Subcutaneous adipose tissue (tissue), 4 donors: ENCODE data around the gene RASA3. TPM values are rescaled to one million over a fixed set of nuclear protein-coding genes. Genes with fewer than 3 reads are reported as not detected.

ENCODE experiments used
- CTCF ChIP-seq: fragments of 450-650 bp; IDR thresholded peaks from one replicate; pipeline ENCODE4 v1.5.1; 2016; ENCODE audit warnings: low read depth, mild to moderate bottlenecking, control low read depth, antibody characterized with exemption, moderate library complexity
- total RNA-seq, 4 donors: library from RNA; depleted of rRNA; stranded (reverse); fragments of >200 nt; gene quantifications; one replicate each; pipeline ENCODE4 v1.1.0, GENCODE V29; 2016

Gene RASA3
- total RNA-seq, 4 donors from 2014 or later = 36.9 to 70.1 (median 46.3) TPM

DNA sequence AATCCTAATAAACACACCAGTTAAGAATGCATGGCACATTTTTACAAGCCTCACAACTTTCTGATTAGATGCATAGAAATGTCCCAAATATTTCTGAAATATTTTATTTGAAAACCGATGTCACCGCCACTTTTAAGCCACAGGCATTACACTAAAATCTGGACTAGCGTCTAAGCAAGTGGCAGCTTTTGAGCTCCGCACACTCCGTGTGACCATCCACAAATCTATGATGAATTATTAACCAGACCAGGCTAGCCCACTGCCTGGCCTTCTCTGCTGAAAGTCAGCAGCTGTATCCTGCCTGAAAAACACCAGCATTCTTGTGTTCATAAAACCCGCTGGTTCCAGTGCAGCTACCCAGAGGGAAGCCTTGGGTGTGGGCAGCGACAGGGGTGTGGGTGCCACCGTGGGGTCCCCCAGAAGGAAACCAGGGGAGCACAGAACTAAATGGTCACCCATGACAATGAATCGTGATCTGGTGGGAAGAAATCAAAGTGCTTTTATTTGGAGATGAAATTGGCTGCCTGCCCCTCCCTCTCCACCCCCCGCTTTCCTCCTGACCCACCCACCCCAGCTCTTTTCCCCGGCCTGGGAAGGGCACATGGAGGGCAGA lies 13.8 kb downstream of the RASA3 start:
- TF ChIP-seq CTCF = no peak

GRCh38 chr13:114118086-114118485 lies 14.3 kb downstream of the RASA3 start:
- no peak for TF ChIP-seq CTCF

DNA sequence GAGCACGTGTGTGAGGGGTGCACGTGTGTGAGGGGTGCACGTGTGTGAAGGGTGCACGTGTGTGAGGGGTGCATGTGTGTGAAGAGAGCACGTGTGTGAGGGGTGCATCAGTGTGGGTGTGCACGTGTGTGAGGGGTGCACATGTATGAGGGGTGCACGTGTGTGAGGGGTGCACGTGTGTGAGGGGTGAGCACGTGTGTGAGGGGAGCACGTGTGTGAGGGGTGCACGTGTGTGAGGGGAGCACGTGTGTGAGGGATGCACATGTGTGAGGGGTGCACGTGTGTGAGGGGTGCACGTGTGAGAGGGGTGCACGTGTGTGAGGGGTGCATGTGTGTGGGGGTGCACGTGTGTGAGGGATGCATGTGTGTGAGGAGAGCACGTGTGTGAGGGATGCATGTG lies 15.7 kb downstream of the RASA3 start:
- no peak for TF ChIP-seq CTCF

DNA sequence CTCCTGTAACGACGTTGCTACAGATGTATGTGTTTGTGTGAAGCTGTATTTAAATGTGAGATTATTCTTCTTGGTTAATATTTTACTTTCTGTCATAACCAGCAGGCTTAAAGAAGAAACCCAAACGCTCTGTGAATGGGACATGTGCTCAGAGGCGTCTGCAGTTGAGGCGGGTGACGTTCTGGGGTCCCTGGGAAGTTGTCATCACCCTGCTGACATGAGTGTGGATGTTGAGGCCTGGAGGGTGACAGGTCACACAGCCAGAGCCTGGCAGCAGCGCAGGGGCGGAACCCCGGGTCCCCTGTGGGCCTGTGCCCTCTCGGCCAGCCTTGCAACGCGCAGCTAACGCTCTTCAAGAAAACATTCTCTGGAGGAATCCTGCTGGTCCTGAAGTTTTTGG lies 16.6 kb downstream of the RASA3 start:
- no peak for TF ChIP-seq CTCF

GRCh38 chr13:114115191-114115671 lies 17.2 kb downstream of the RASA3 start:
- TF ChIP-seq CTCF = no peak

DNA sequence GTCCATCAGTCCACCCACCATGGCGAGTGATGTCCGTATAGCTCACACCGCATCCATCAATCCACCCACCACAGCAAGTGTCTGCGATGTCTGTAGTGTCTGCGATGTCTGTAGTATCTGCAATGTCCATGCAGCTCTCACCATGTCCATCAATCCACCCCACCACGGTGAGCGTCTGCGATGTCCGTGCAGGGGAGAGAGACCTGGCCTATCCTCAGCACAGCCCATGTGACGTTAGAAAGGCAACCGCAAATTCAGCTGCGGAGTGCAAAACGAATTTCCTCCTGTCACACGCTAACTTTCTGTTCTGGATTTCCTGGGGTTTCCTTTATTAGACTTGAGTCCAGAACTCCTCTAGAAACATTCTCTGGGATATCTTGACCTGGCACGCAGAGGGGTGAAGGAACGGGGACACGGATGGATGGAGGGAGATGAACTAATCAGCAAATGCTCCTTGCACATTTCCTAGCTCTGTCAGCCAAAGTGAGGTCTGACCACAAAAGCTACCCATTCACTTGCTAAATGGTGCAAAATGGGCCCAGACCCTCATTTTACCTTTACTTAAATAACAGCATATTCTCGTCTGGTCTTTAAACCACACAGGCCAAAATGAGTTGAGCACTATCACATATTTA lies 18.3 kb downstream of the RASA3 start:
- TF ChIP-seq CTCF = no peak

GRCh38 chr13:114112826-114113322 lies 19.5 kb downstream of the RASA3 start:
- no peak for TF ChIP-seq CTCF
